Smooth muscle cell (in vitro differentiated cells): Measurements from ENCODE around the gene DAZAP1. TPM values are rescaled to one million over a fixed set of nuclear protein-coding genes. Genes with fewer than 3 reads are reported as not detected.

Source experiments
- DNase-seq: peaks from one replicate; lab custom pipeline; 2025; ENCODE audit not compliant: unreplicated experiment; lab: John Stamatoyannopoulos, UW
- H2AFZ ChIP-seq: fragments of 200-600 bp; sonication (generic); 2 replicates; pipeline ENCODE4 v1.6.0; 2016; ENCODE audit warnings: antibody characterized with exemption, low read depth, mild to moderate bottlenecking
- H3F3A ChIP-seq: fragments of 200-600 bp; sonication (generic); 2 replicates; pipeline ENCODE4 v1.6.0; 2017; ENCODE audit warnings: antibody characterized with exemption, low read depth
- H3K27ac ChIP-seq: fragments of 200-600 bp; sonication (generic); 2 replicates; pipeline ENCODE4 v1.5.1; 2016; ENCODE audit warnings: low read depth, mild to moderate bottlenecking
- H3K27me3 ChIP-seq: fragments of 200-600 bp; sonication (generic); 2 replicates; pipeline ENCODE4 v1.6.1; 2016; ENCODE audit warnings: low read depth, mild to moderate bottlenecking
- H3K36me3 ChIP-seq: fragments of 200-600 bp; sonication (generic); 2 replicates; pipeline ENCODE4 v1.5.1; 2016; ENCODE audit warnings: low read depth
- H3K4me1 ChIP-seq: fragments of 200-600 bp; sonication (generic); 2 replicates; pipeline ENCODE4 v1.5.1; 2016; ENCODE audit warnings: low read depth
- H3K4me2 ChIP-seq: fragments of 200-600 bp; sonication (generic); 2 replicates; pipeline ENCODE4 v1.6.0; 2016; ENCODE audit warnings: mild to moderate bottlenecking
- H3K4me3 ChIP-seq: fragments of 200-600 bp; sonication (generic); 2 replicates; pipeline ENCODE4 v1.5.1; 2016; ENCODE audit warnings: mild to moderate bottlenecking
- H3K79me2 ChIP-seq: fragments of 200-600 bp; sonication (generic); 2 replicates; pipeline ENCODE4 v1.6.0; 2016; ENCODE audit warnings: low read depth, mild to moderate bottlenecking
- H3K9ac ChIP-seq: fragments of 200-600 bp; sonication (generic); 2 replicates; pipeline ENCODE4 v1.6.0; 2016; ENCODE audit warnings: low read depth
- H3K9me3 ChIP-seq: fragments of 200-600 bp; sonication (generic); replicated peaks from 2 replicates; pipeline ENCODE4 v1.5.1; 2016; ENCODE audit warnings: low read depth
- H4K20me1 ChIP-seq: fragments of 200-600 bp; sonication (generic); 2 replicates; pipeline ENCODE4 v1.6.0; 2016; ENCODE audit warnings: low read depth
- WGBS: methylation state at CpG from one replicate; pipeline ENCODE4 v1.1.7; 2016; ENCODE audit warnings: low lambda C conversion rate; 5-methylcytosine and 5-hydroxymethylcytosine counted together
- polyA plus RNA-seq: library from polyadenylated mRNA; unstranded; fragments of >200 nt; fragmentation: Nextera tagmentation; extraction: Ambion mirVana; gene quantifications from 2 replicates; pipeline ENCODE4 v1.2.1, GENCODE V29; 2016
- total RNA-seq: library from RNA; depleted of rRNA; stranded (reverse); fragments of >200 nt; gene quantifications from 2 replicates; pipeline ENCODE4 v1.2.3, GENCODE V29; 2014
- TF ChIP-seq, protein P1 (sequence below): fragments of 200-600 bp; sonication (generic); IDR thresholded peaks from 2 replicates; pipeline ENCODE4 v1.5.1; 2017; ENCODE audit warnings: borderline replicate concordance, mild to moderate bottlenecking, antibody characterized with exemption; ENCODE audit not compliant: insufficient read depth, poor library complexity, severe bottlenecking

The DAZAP1 gene
- total and polyA plus RNA-seq, 2 experiments from 2014 or later: 35.5 to 41.7 TPM

GRCh38 chr19:1396768-1397679, 10.4 kb upstream of the DAZAP1 start:
- no peaks in the 10 kb centered on the region for H3F3A ChIP-seq
- no peak overlapping the region for H3K4me2 ChIP-seq
- H4K20me1 ChIP-seq: no peaks in the 10 kb centered on the region
- H2AFZ ChIP-seq: no peak overlapping the region
- H3K36me3 ChIP-seq: no peaks in the 10 kb centered on the region
- no peak for DNase-seq
- WGBS: 90% methylated on average over 36 of the region's 42 CpGs
- H3K27ac ChIP-seq: no peak overlapping the region
- H3K79me2 ChIP-seq: no peaks in the 10 kb centered on the region
- H3K9ac ChIP-seq: no peak overlapping the region
- H3K27me3 ChIP-seq: no peaks in the 10 kb centered on the region
- H3K4me3 ChIP-seq: no peak overlapping the region
- H3K9me3 ChIP-seq: no peaks in the 10 kb centered on the region
- H3K4me1 ChIP-seq: no peaks in the 10 kb centered on the region
- TF ChIP-seq, protein P1, sequence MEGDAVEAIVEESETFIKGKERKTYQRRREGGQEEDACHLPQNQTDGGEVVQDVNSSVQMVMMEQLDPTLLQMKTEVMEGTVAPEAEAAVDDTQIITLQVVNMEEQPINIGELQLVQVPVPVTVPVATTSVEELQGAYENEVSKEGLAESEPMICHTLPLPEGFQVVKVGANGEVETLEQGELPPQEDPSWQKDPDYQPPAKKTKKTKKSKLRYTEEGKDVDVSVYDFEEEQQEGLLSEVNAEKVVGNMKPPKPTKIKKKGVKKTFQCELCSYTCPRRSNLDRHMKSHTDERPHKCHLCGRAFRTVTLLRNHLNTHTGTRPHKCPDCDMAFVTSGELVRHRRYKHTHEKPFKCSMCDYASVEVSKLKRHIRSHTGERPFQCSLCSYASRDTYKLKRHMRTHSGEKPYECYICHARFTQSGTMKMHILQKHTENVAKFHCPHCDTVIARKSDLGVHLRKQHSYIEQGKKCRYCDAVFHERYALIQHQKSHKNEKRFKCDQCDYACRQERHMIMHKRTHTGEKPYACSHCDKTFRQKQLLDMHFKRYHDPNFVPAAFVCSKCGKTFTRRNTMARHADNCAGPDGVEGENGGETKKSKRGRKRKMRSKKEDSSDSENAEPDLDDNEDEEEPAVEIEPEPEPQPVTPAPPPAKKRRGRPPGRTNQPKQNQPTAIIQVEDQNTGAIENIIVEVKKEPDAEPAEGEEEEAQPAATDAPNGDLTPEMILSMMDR: no peak

GRCh38 chr19:1397838-1398237, 9.5 kb upstream of the DAZAP1 start:
- Histone ChIP-seq H3K9me3 (no peaks in the 10 kb centered on the region), H3K79me2 (no peaks in the 10 kb centered on the region), H3K9ac (no peak overlapping the region), H3K4me2 (no peak overlapping the region), H3K27ac (no peak overlapping the region), H4K20me1 (no peaks in the 10 kb centered on the region), H2AFZ (no peak overlapping the region), H3F3A (no peaks in the 10 kb centered on the region), H3K4me3 (no peak overlapping the region), H3K27me3 (no peaks in the 10 kb centered on the region), H3K36me3 (no peaks in the 10 kb centered on the region), H3K4me1 (no peaks in the 10 kb centered on the region)
- TF ChIP-seq, protein P1: no peak
- DNase-seq: no peak
- 94% methylated on average over 9 of the region's 9 CpGs for WGBS

DNA sequence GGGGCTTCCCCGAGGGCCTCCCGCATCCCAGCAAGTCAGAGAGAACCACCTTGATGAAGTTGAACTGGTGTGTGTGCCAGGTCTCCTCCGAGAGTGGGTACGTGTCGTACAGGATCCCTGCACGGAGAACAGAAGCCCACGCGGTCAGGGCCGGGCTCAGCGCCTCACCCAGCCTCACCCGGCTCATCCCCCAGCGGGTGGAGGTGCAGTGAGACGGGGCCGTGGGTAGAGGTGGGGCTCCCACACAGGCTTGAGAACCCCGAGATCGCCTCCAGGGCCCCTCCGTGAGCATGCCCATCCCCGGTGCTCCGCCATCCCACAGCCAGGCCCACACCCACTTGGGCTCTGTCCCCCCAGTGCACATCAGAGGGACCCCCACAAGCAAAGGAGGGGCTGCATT, 8.3 kb upstream of the DAZAP1 start:
- H3K79me2 ChIP-seq: no peaks in the 10 kb centered on the region
- H3K4me3 ChIP-seq: no peak overlapping the region
- H3K36me3 ChIP-seq: no peaks in the 10 kb centered on the region
- no peak overlapping the region for H3K4me2 ChIP-seq
- 92% methylated on average over 17 of the region's 19 CpGs for WGBS
- H4K20me1 ChIP-seq: no peaks in the 10 kb centered on the region
- H3K27ac ChIP-seq: no peak overlapping the region
- no peaks in the 10 kb centered on the region for H3K4me1 ChIP-seq
- no peak overlapping the region for H3K9ac ChIP-seq
- H2AFZ ChIP-seq: no peak overlapping the region
- DNase-seq: no peak
- no peaks in the 10 kb centered on the region for H3K9me3 ChIP-seq
- TF ChIP-seq, protein P1: no peak
- H3K27me3 ChIP-seq: no peaks in the 10 kb centered on the region
- H3F3A ChIP-seq: no peaks in the 10 kb centered on the region
